GM19455 (cell line): ENCODE data around the gene TMEM132A.

Experiments used
- ATAC-seq: cut with Tn5 transposase; IDR thresholded peaks from one replicate; pipeline ENCODE4 v1.9.1; 2021; ENCODE audit not compliant: unreplicated experiment

TMEM132A gene

GRCh38 chr11:60936467-60937143 is 12.3 kb downstream of the TMEM132A start:
- ATAC-seq: no peak

- ATAC-seq: no peak
Measured at GRCh38 chr11:60937144-60937527, 12.9 kb downstream of the TMEM132A start.

- ATAC-seq: no peak
Measured at GRCh38 chr11:60937811-60938210, 13.6 kb downstream of the TMEM132A start.

DNA sequence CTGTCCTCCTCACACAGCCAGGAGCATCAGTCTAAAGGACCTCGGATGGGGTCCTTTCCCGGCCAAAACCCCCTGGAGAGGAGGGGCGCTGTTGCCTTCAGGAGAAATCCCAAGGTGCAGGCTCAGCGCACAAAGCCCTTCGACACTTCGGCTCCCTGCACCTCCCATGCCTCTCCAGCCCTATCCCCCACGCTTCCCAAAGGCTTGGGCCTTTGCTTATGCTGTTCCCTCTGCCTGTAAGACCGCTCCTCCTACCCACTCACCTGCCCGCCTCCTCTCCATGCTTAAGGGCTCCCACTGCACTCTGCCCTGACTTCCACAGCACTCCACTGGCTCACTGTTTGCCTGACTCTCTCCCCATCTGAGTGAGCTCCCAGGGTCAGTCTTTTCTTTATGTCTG is 14.2 kb downstream of the TMEM132A start:
- ATAC-seq: no peak

DNA sequence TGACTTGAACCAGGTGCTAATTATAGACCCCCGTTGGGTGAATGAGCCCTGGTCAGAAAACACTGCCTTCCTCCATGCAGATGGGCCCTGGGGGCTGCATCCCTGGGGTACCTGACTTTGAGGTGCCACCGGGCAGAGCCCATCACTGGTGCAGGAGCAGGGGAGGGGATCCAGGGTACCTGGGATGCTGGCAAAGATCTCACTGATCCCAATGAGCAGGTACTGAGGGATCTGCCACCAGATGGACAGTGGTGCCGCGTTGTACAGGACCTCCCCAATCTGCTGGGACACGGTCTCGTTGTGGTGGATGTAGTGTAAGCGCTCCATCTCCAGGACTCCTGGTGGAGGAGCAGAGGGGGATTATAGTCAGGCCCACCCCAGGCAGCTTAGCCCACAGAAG is 15.0 kb downstream of the TMEM132A start:
- ATAC-seq: no peak

DNA sequence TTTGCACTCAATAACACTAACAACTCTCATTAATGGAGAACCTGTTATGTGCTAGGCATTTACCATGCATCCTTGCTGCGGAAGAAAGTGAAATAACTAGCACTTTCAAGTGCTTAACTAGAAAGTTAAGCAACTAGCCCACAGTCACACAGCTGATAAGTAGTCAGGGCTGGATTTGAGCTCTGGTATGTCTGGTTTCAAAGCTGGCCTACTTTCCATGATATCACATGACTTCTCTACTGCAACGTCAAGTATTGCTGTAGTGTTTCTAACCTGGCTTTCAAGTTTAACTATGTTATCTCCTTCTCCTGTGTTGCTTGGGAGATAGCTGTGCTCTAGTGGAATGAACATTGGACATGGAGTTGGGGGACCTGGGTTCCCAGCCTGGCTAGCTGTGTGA is 15.6 kb downstream of the TMEM132A start:
- no peak for ATAC-seq

DNA sequence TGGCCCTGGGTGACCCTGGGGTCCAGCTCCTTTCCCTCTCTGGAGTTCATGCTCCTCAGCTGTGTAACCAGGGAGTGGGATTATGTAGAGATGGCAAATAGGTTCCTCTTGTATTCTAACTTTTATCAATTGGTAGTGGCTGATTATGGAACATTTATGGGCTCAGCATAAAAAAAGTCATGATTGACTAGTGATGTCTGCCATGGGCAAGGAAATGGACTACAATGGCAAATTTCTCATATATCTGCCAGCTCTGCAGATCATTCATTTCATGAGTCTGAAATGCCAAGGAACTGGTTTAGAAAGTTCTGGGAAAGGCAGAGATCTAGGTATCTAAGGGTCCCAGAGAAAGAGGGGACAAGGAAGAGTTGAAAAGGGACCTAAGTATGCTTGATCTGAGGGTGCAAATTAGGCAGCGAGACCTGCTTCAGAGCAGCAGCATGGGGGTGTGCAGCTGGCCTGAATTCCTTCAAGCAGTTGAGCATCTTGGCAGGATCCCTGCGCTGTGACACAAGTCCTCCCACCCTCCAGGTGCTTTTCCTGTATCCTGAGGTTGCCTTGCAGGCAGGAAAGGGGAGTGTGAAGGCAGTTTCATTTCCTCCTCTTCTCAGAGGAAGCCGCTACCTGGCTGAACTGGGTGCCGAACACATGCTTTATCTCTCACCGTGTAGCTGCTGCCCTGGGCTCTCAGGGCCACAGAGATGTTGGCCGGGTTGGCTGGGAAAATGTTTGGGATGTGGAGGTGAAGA is 17.3 kb downstream of the TMEM132A start:
- no peak for ATAC-seq

GRCh38 chr11:60942219-60942618 is 18.0 kb downstream of the TMEM132A start:
- no peak for ATAC-seq

GRCh38 chr11:60942970-60943565 is 18.8 kb downstream of the TMEM132A start:
- ATAC-seq: no peak

DNA sequence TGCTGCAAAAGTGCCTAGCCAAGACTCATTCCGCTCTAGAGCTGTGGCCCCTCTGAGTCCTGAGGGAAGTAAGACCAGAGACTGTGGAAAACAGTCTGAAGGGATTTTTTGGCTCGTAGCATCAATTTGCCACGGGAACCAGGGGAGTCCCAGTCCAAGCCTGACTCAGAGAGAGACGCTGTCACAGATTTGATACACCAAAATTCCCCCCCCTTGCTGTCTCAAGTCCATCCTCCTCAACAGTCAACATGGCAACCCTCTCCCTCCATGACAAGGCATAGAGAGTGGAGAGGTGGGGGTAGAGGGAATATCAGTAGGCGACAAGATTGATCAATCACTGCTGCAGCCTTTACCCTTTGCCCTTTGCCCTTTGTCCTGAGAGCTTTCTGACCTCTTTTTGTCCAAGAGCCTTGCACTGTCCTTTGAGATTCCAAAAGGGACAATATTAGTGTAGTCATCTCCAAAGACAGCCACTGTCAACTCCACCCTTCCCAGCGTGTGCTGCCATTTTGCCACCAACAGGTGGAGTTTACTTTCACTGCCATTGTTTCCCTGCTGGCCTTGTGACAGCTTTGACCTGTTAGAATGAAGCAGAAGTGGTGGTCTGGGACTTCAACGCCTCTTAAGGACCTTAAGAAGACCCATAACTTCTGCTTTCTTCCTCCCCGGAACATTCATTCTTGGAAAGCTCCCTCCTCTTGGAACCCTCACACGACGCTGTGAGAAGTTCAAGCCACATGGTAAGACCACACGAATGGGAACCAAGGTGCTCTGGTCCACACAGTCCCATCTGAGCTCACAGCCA is 20.4 kb downstream of the TMEM132A start:
- no peak for ATAC-seq

DNA sequence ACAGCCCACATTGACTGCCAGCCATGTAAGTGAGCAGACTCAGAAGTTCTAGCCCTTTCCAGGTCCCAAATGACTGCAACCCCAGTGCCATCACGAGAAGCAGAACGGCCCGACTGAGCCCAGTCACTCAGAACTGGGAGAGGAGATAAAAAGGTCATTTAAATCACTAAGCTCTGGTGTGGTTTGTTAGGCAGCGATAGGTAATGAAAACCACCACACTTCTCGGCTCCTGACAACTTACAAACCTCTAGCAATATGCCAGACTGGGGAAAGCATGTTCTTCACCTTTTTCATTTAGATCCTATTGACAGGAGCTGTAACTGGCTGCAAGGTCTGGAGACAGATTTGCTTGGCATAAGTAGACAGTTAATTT is 21.0 kb downstream of the TMEM132A start:
- no peak for ATAC-seq

GRCh38 chr11:60946601-60947264 is 22.5 kb downstream of the TMEM132A start:
- ATAC-seq: no peak

DNA sequence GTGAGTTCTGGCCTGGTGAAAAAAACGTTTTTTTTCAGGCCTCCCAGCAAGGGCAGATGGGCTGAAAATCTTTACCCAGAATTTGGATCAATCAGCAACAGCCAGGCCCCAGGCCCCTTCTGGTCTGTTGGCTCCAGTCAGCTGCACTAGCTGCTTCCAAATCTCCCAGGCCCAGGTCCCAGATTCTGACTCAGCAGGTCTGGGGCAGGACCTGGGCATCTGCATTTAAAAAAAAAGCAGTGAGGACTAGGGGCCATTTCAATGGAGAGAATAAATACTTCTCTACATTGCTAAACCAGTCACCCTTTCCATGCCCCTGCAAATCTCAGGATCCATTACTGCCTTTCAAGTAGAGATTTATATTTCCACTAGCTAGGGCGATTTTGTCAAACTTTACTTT is 23.4 kb downstream of the TMEM132A start:
- no peak for ATAC-seq

DNA sequence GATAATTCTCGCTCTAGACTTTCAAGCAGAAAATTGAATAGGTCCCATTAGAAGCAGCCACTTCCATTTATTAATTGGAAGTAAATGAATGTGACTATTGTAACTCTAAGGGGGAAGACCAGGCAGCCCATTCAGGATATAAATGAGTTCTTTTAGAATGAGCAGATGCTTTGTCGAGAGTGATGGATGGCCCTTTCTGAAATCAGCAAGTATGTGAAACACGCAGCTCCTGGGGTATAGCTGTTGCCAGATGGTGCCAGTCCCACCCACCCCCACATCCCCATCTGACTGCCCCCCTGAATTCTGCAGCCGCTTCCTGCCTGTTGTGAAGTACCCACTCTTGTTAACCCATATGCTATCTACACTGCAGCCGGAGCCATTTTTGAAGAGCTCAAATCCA is 24.0 kb downstream of the TMEM132A start:
- ATAC-seq: no peak

DNA sequence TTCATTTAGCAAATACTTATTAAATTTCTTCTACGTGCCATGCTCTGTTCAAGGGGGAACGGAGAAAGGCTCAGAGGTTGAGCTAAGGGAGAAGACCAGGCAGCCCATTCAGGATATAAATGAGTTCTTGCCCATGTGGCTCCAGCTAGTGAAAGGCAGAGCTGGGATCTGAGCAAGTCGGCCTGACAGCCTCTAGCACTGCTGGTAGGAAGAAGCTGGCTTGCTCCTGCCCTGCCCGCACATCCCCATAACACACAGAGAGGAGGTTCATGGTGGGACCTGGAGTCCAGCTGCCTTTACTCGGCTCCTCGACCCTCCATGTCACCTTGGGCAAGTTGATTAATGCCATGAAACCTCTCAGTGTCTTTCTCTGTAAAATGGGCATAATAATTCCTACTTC is 25.8 kb downstream of the TMEM132A start:
- no peak for ATAC-seq

DNA sequence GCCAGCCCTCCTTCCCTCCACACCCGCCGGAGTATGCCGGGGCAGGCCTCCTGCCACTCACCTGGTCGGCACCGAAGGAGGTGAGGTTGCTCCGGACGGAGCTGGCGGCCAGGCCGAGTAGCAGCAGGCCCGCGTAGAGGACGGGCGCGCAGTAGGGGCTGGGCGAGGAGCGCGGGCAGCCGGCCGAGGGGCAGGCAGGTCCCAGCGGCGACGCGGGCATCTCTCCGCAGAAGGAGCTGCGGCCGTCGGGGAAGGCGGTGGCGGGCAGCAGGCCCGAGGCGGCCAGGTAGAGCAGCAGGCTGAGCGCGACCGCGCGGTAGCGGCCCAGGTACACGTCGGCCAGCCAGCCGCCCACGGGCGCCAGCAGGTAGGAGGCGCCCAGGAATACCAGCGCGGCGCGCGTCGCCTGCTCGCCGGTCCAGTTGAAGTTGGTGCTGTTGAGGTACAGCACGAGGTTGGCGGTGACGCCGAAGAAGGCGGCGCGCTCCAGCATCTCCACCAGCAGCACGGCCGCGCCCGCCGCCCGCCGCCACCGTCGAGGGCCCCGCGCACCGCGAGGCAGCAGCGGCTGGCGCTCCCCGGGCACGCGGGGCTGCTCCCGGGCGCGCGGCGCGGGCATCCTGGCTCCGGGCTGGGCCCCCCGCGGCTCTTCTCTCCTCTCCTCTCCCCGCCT is 26.8 kb downstream of the TMEM132A start:
- no peak for ATAC-seq

- ATAC-seq: no peak
Measured at GRCh38 chr11:60951606-60951903, 27.3 kb downstream of the TMEM132A start.

DNA sequence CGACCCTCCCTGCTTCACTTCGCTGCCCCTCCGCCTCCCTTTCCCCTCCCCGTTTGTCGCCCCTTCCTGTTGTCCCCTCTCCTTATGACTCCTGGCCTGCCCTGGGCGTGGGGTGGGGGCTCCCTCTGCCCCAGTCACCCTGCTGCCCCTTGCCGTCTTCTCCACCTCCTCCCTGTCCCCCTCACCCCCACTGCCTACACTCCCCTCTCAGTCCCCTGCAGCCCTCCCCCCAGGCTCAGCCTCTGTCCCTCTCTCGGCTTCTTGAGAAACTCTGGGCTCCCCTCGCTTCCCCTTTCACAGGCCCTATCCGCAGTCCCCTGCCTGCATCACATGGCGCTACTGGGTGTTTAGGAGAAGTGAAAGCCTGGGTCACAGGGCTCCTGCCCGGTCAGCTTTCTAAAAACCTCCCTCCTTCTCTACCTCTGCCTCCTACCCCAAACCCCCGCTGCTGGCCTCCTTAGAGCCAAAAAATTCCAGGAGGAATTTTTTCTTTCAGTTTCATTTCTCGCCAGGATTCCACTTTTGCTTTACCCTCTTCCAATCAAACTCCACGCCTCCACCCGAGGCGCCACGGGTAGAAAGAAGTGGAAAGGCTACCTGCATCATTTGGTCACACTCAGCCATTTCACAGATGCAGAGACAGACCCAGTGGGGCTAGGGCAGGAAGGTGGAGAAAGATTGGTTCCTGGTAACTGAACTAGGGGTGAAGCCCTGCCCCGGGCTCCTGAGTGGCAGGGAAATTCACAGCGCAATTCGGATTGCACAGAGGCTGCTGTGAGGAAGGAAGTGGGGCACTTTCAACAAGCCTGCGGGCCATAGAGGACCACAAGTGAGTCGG is 27.9 kb downstream of the TMEM132A start, which contains the start of gene SLC15A3:
TSS of gene SLC15A3 (minus strand) at position 273 of the 838 bp plus-strand sequence. CDS start 625 bp downstream, outside the sequence.
- ATAC-seq: peak; percentile 75

DNA sequence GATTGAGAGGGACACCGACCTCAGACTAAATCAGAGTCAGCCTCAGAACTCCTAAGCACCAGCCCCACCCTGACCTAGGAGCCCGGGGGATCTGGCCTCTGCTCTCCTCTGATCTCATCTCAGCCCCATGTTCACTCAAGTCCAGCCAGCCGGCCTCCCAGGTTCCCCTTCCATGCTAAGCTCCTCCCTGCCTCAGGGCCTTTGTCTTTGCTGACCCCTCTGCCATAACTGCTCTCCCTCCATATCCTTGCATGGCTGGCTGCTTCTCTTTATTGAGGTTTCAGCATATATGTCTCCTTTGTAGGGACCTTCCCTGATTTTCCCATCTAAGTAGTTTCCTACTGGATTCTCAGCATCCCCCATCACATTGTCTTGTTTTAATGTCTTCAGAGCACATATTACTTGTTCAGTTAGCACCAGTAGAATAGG is 28.5 kb downstream of the TMEM132A start:
- ATAC-seq: no peak

DNA sequence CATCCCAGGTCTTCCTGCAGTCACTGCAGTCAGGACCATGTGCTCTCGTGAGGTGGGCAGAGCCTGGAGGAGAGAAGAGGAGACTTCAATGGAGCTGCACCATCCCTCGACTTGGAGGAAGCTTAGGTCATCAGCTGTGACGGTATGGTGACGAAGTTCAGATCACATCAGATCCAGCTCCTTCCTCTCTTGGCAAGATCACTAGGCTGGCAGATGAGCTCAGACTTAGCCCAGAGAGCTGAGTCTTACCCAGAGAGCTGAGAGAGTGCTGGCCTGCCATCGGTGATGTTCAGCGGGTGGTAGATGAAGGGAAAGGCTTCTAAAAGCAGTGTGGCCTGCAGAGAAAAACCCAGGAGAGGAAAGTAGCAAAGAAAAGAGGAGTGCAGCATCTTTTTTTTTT is 29.5 kb downstream of the TMEM132A start:
- no peak for ATAC-seq
